OCI-LY7 (cell line): ENCODE data around the gene ALDH2. TPM values are rescaled to one million over a fixed set of nuclear protein-coding genes. Genes with fewer than 3 reads are reported as not detected.
"Not testable (repeated sequence)": the region's sequence is repeated elsewhere in the genome, so short reads cannot be mapped to it uniquely, and the experiment has no call there.

Experiments
- BruUV-seq: library from RNA; stranded (reverse); fragments of 400-500 nt; replicated peaks from 2 replicates; lab custom pipeline; 2021; lab: Mats Ljungman, UMichigan
- CTCF ChIA-PET: fragments of 300-600 bp; sonication (Branson Sonifier 250); formaldehyde crosslinking; loops from one replicate; lab custom pipeline; 2022; ENCODE audit warnings: antibody characterized with exemption; ENCODE audit not compliant: unreplicated experiment; lab: Charles Lee
- POLR2A ChIA-PET: fragments of 300-600 bp; sonication (Branson Sonifier 250); formaldehyde crosslinking; loops from one replicate; lab custom pipeline; 2022; ENCODE audit warnings: antibody characterized with exemption; lab: Charles Lee
- DNase-seq: peaks from one replicate; pipeline ENCODE4 v3.0.0-alpha.2; 2015; ENCODE audit warnings: low spot score
- H2AFZ ChIP-seq: fragments of 200-600 bp; sonication (generic), shearing (Covaris generic); 2 replicates; pipeline ENCODE4 v1.6.1; 2014; ENCODE audit warnings: mild to moderate bottlenecking, antibody characterized with exemption, low read length, moderate library complexity
- H3K27ac ChIP-seq: fragments of 200-600 bp; sonication (generic); 2 replicates; pipeline ENCODE4 v1.5.1; 2014; ENCODE audit warnings: mixed run types, low read depth, mild to moderate bottlenecking, moderate library complexity, low read length, inconsistent platforms; ENCODE audit not compliant: poor library complexity, severe bottlenecking
- H3K36me3 ChIP-seq: fragments of 200-600 bp; sonication (generic); 2 replicates; pipeline ENCODE4 v1.6.1; 2014; ENCODE audit warnings: mild to moderate bottlenecking, antibody characterized with exemption, low read length, moderate library complexity, mixed read lengths; ENCODE audit not compliant: insufficient read depth
- H3K4me1 ChIP-seq: fragments of 200-600 bp; sonication (generic); 2 replicates; pipeline ENCODE4 v1.5.1; 2014; ENCODE audit warnings: mild to moderate bottlenecking, low read length; ENCODE audit not compliant: insufficient read depth, poor library complexity, severe bottlenecking
- H3K4me2 ChIP-seq: fragments of 200-600 bp; sonication (generic); 2 replicates; pipeline ENCODE4 v1.6.1; 2014; ENCODE audit warnings: mild to moderate bottlenecking, low read length
- H3K4me3 ChIP-seq: fragments of 200-600 bp; sonication (generic); 2 replicates; pipeline ENCODE4 v1.5.1; 2014; ENCODE audit warnings: mild to moderate bottlenecking, low read depth, low read length; ENCODE audit not compliant: poor library complexity, severe bottlenecking
- H3K79me2 ChIP-seq: fragments of 200-600 bp; sonication (generic); 2 replicates; pipeline ENCODE4 v1.6.1; 2016; ENCODE audit warnings: low read depth, mild to moderate bottlenecking, low read length, moderate library complexity, mixed read lengths; ENCODE audit not compliant: insufficient read depth
- H3K9me2 ChIP-seq: fragments of 200-600 bp; sonication (generic); 2 replicates; pipeline ENCODE4 v1.6.1; 2016; ENCODE audit warnings: mild to moderate bottlenecking, low read length, mixed read lengths; ENCODE audit not compliant: insufficient read depth
- H3K9me3 ChIP-seq: fragments of 200-600 bp; sonication (generic); 2 replicates; pipeline ENCODE4 v1.6.1; 2014; ENCODE audit warnings: mild to moderate bottlenecking, mixed run types, low read length, mixed read lengths
- H4K20me1 ChIP-seq: fragments of 200-600 bp; sonication (generic); 2 replicates; pipeline ENCODE4 v1.6.1; 2014; ENCODE audit warnings: mild to moderate bottlenecking, antibody characterized with exemption, low read length, moderate library complexity, mixed read lengths; ENCODE audit not compliant: insufficient read depth
- CTCF ChIP-seq: fragments of 200-600 bp; sonication (generic); conservative IDR thresholded peaks from 2 replicates; pipeline ENCODE4 v1.5.1; 2014; ENCODE audit warnings: mild to moderate bottlenecking, antibody characterized with exemption, low read length, moderate library complexity, mixed read lengths
- EZH2phosphoT487 ChIP-seq: fragments of 200-600 bp; sonication (generic); IDR thresholded peaks from 2 replicates; pipeline ENCODE4 v1.6.1; 2018; ENCODE audit warnings: low read depth, borderline replicate concordance, mild to moderate bottlenecking, mixed run types, antibody characterized with exemption, low read length, moderate library complexity, mixed read lengths
- intact Hi-C: fragments of 100-400 bp; cut with micrococcal nuclease; formaldehyde crosslinking; loops from one replicate; pipeline ENCODE4 v1.10.0; 2022; ENCODE audit not compliant: unreplicated experiment
- total RNA-seq, 2 experiments: library from RNA; depleted of rRNA in 1 of 2; stranded (reverse); fragments of >200 nt in 1 of 2; shearing (Covaris generic) in 1 of 2; gene quantifications; 2 replicates each; pipeline ENCODE4 v1.2.3, GENCODE V29; 2014 to 2022

ALDH2 gene
- total RNA-seq, 2 experiments from 2014 or later = 16.5 to 19.9 TPM

GRCh38 chr12:111733340-111733915, 33.3 kb upstream of the ALDH2 start:
- H3K4me1 ChIP-seq = peaks cover 50% of the 10 kb centered on the region
- intact Hi-C loops = no loop called here
- CTCF ChIA-PET = no interaction called here
- POLR2A ChIA-PET = no interaction called here
- H3K9me2 ChIP-seq = no peaks in the 10 kb centered on the region
- H3K79me2 ChIP-seq = no peaks in the 10 kb centered on the region
- no peak overlapping the region for H3K4me3 ChIP-seq
- no TSS peak for BruUV-seq
- peaks cover 7% of the 10 kb centered on the region; the same call in 1 of the 2 replicates for H3K9me3 ChIP-seq
- no peak for DNase-seq
- no peak overlapping the region for H3K27ac ChIP-seq
- H2AFZ ChIP-seq = no peak overlapping the region
- H3K36me3 ChIP-seq = peaks cover 17% of the 10 kb centered on the region; the same call in 1 of the 2 replicates
- no peaks in the 10 kb centered on the region for H4K20me1 ChIP-seq
- no peak for TF ChIP-seq CTCF
- TF ChIP-seq EZH2phosphoT487 = no peak
- H3K4me2 ChIP-seq = no peak overlapping the region

GRCh38 chr12:111739524-111739923, 27.2 kb upstream of the ALDH2 start:
- POLR2A ChIA-PET = interaction anchor here (0.6 kb wide), 1 partner anchor 27 kb away, joined by 3 read pairs; no protein-coding TSS in a partner anchor
- DNase-seq, CTCF ChIA-PET, H3K9me2 ChIP-seq, H3K79me2 ChIP-seq, intact Hi-C loops, H3K36me3 ChIP-seq, BruUV-seq, H3K4me3 ChIP-seq, H2AFZ ChIP-seq, H3K4me1 ChIP-seq, H4K20me1 ChIP-seq, H3K4me2 ChIP-seq, H3K27ac ChIP-seq, H3K9me3 ChIP-seq: not testable (repeated sequence)

- POLR2A ChIA-PET = interaction anchor here (0.7 kb wide), 3 partner anchors 12 to 306 kb away, joined by 3 to 4 read pairs (median 3); no protein-coding TSS in a partner anchor
- BruUV-seq = no TSS peak
- no peaks in the 10 kb centered on the region for H3K4me1 ChIP-seq
- CTCF ChIA-PET = interaction anchor here (0.7 kb wide), 1 partner anchor 72 kb away, joined by 3 read pairs; no protein-coding TSS in a partner anchor
- DNase-seq = no peak
- H3K36me3 ChIP-seq = 0 out of 2 replicates have a peak, but pooled peaks cover 4% of the 10 kb centered on the region
- no peaks in the 10 kb centered on the region for H3K9me2 ChIP-seq
- H3K4me3 ChIP-seq = no peak overlapping the region
- TF ChIP-seq CTCF (no peak), EZH2phosphoT487 (no peak)
- H4K20me1 ChIP-seq = no peaks in the 10 kb centered on the region
- H3K79me2 ChIP-seq = no peaks in the 10 kb centered on the region
- no peak overlapping the region for H3K27ac ChIP-seq
- no peak overlapping the region for H3K4me2 ChIP-seq
- intact Hi-C loops = no loop called here
- no peaks in the 10 kb centered on the region for H3K9me3 ChIP-seq
- no peak overlapping the region for H2AFZ ChIP-seq
These were observed 25.4 kb upstream of the ALDH2 start for GRCh38 chr12:111741235-111741812.
